HS-27A (cell line): ENCODE measurements around the gene FGF22.

ENCODE experiments used
- DNase-seq: peaks from one replicate; pipeline ENCODE4 v3.0.0-alpha.2; 2012; ENCODE audit warnings: low read depth, missing footprints

The FGF22 gene

DNA sequence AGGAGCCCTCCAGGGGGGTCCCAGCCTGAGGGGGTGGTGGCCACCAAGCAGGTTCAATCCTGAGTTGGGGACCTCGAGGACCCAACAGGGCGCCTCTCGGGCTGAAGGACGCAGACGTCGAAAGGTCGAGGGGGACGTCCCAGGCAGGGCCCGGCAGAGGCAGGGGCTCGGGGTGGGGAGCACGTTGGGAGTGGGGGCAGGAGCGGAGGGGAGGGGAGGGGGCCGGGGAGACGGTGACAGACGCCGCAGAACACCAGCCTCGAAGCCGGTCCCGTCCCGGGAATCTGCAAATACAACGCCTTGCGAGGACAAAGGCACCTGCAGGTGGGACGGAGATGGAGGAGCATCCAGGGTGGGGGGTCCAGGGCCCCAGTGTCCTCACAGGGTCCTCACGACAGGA is 4.1 kb downstream of the FGF22 start:
- DNase-seq: no peak

GRCh38 chr19:644363-644762 is 4.7 kb downstream of the FGF22 start:
- DNase-seq: no peak

DNA sequence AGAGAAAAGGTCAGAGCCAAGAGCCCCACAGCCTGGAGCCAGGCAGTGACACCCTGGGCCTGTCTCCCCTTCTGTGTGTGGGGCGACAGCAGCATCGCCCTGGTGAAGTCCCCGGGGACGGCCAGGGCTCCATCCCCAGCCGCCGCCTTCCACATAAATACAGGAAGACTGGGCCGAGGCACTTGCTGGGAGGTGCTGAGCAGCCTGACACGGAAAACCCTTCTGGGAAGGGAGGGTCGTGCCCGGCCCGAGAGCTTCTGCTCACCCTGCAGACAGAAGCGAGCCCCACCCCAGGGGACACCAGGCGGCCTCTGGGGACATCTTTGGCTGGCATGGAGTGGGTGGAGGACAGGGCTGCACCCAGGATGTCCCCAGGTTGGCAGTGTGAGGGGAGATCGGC is 5.1 kb downstream of the FGF22 start:
- no peak for DNase-seq

DNA sequence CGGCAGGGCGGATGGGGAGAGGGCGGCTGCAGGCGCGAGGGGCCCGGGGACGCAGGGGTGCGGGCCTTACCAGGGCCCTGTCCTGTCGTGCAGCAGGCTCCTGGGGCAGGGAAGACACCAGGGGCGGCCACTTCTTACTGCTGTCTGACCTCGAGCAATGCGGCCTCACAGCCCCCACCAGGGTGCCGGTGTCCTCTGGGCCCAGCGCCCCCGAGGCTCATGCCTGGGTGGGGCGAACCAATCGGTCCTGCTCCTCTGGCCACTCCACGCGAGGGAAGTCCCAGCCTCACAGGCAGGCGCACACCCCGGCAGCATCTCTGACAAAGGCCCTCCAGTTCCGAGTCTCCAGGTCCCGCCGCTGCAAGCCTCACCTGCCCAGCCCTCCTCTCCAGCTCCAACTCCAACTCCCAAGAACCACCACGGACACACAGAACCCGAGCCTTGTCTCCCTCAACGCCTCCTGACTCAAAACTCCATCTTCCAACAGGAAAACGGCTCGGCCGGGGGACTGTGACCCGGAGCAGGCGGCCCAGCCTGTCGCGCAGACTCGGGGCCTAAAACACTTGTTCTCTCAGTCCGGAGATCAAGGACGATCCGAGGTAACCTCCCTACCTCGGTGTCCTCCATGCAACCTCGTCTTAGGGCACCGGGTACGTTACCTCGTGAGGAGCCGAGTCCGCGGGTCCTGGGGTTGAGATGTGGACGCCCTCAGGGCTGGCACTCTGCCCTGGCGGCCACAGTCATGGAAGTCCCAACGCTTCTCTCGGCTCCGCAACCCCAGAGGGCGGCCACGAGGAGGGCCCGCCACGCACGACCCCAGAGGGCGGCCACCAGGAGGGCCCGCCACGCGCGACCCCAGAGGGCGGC is 6.5 kb downstream of the FGF22 start:
- no peak for DNase-seq

DNA sequence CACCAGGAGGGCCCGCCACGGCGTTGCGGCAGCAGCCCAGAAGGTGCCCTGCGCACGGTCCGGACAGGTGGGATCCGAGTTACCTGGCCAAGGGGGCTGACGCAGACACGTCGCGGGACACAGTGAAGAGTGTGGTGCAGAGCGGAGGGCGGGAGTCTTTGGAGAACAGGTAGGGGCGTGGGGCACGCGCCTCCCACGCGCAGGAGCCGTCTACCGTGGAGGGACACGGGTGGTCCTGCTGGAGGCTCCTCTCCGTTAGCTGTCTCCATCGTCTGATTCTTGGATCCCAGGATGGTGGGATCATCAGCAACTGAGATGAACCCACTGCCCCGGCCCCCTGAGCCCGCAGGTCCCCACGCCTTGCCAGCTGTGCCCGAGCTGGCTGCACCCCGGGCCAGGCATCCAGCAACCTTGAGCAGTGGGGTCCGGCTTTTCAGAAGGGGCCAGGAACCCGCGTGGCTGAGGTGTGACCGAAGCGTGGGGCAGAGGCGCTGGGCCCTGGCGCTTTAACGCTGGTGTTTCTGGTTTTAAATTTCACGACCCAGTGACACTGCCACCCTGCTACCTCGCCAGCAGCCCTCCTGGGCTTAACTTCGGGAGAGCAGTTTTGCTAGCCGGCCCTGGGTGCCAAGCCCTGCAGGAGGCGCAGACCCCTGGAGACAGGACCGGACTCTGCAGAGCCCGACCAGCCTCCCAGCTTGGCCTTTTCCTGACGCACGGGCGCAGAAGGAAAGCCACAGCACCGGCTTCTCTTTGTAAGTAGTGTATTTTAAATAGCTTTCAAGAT is 7.3 kb downstream of the FGF22 start:
- no peak for DNase-seq

GRCh38 chr19:647566-648284 is 8.0 kb downstream of the FGF22 start:
- no peak for DNase-seq

GRCh38 chr19:648305-648704 is 8.6 kb downstream of the FGF22 start:
- no peak for DNase-seq

- no peak for DNase-seq
Measured at GRCh38 chr19:648904-649801, 9.5 kb downstream of the FGF22 start.

DNA sequence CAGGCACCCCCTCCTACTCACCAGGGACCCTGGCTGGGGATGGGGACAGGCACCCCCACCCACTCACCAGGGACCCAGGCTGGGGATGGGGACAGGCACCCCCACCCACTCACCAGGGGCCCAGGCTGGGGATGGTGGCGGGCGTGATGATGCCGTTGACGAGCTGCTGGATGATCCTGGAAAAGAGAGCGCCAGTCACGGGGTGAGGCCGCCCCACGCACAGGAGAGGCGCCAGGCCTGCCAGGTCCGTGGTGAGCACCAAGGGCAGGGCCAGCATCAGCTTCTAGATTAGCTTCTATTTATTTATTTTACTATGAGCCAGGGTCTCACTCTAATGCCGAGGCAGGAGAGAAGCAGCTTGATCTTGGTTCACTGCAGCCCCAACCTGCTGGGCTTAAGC is 10.4 kb downstream of the FGF22 start:
- DNase-seq: no peak

DNA sequence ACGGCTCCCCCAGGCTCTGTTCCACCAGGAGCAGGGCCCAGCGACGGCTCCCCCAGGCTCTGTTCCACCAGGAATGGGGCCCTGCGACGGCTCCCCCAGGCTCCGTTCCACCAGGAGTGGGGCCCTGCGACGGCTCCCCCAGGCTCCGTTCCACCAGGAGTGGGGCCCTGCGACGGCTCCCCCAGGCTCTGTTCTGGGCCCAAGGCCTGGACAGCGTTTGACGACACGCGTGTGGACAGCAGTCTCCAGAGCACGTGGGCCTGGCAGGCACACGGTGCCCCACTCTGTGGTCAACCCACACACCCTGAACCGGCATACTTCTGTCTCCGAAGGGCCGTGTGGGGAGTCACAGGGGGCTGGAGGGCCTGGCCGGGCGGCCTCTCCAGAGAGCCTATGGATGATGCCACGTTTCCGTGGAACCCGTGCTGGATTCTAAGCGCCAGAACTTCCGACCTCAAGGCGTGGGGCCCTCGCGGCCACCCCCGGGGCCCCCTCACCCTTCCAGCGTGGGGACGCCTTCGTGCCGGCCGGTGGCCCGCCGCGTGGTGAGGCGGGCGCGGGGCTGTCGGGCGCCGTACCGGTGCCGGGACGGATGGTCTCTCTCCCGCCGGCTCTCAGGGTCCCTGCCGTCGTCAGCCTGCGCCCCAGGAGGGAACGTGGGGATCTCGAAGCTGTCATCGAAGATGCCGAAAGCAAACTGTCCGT is 11.6 kb downstream of the FGF22 start:
- no peak for DNase-seq

- no peak for DNase-seq
Measured at GRCh38 chr19:651991-652390, 12.3 kb downstream of the FGF22 start.

DNA sequence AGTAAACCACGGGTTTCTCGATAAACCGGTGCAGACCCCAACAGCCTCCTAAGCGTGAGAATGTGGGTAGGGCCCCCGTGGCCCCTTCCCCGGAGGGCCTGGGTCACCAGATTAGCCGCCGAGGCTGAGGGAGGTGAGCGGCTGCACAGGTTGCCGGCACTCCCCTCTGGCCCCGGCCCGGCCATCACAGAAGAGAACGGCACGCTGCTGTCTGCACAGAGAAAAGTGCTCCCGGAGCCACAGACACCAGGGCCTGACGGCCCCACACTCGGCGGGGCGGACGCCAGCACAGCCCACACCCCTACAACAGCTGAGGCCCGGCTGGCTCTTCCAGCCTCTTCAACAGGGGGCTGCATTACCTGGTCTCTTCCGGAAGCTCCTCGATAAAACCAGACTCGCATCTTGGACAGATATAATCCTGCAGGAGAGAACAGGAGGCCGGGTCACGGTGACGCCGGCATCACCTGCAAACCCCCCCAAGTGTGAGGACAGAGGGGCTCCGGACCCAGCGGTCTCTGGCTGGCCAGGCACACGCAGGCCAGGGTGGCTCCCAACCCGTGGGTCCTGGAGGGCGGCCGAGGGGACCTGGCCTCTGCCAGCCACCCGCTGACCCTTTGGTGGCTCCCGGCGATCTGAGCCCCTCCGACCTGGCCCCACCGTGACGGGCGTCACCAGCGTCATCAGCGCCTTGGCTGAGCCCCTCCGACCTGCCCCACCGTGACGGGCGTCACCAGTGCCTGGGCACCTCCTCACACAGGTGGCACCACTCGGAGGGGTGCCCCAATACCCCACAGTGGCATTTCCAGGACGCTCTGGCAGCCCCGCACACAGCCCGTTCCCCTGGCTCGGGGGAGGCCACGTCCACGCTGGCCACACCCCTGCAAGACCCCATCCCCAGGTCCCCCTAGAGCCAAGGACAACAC is 13.0 kb downstream of the FGF22 start:
- DNase-seq: no peak

- no peak for DNase-seq
Measured at GRCh38 chr19:653425-653824, 13.7 kb downstream of the FGF22 start.

GRCh38 chr19:655691-656090 is 16.0 kb downstream of the FGF22 start:
- DNase-seq: no peak

- no peak for DNase-seq
Measured at GRCh38 chr19:656751-657559, 17.3 kb downstream of the FGF22 start.

GRCh38 chr19:657611-658010 is 17.9 kb downstream of the FGF22 start:
- DNase-seq: no peak

GRCh38 chr19:658059-658839 is 18.6 kb downstream of the FGF22 start:
- no peak for DNase-seq
